Activated CD4-positive, CD25-positive, alpha-beta regulatory T cell treated with anti-CD3 and anti-CD28 coated beads, Interleukin-2, amount 50 U/mL, for 24 hours (primary cell): ENCODE results near the gene CNOT11.

Source experiments
- ATAC-seq, 2 donors: fragments of 150-1000 bp; cut with Tn5 transposase; one replicate each; pipeline ENCODE4 v1.10.0; 2021; ENCODE audit warnings: mild to moderate bottlenecking in 1 of 2, moderate library complexity in 1 of 2

The CNOT11 gene

GRCh38 chr2:101281482-101281881 is 28.8 kb downstream of the CNOT11 start:
- no peak for ATAC-seq

GRCh38 chr2:101282980-101283379 is 30.3 kb downstream of the CNOT11 start:
- no peak for ATAC-seq

GRCh38 chr2:101286684-101287083 is 34.0 kb downstream of the CNOT11 start:
- ATAC-seq: no peak

GRCh38 chr2:101287303-101287702 is 34.6 kb downstream of the CNOT11 start:
- no peak for ATAC-seq

GRCh38 chr2:101290711-101291110 is 38.0 kb downstream of the CNOT11 start:
- no peak for ATAC-seq

GRCh38 chr2:101291973-101292372 is 39.3 kb downstream of the CNOT11 start:
- no peak for ATAC-seq

- ATAC-seq: no peak
Measured at GRCh38 chr2:101293544-101293943, 40.9 kb downstream of the CNOT11 start.

- ATAC-seq: no peak
Measured at GRCh38 chr2:101294861-101295260, 42.2 kb downstream of the CNOT11 start.

GRCh38 chr2:101295895-101296294 is 43.2 kb downstream of the CNOT11 start:
- no peak for ATAC-seq

GRCh38 chr2:101296371-101296770 is 43.7 kb downstream of the CNOT11 start:
- no peak for ATAC-seq

GRCh38 chr2:101297383-101297782 is 44.7 kb downstream of the CNOT11 start:
- no peak for ATAC-seq

- peak; percentile 28 to 36 for ATAC-seq
Measured at GRCh38 chr2:101299604-101300003, 46.9 kb downstream of the CNOT11 start.

- peak in 1 of 2 donors; percentile 27 for ATAC-seq
Measured at GRCh38 chr2:101300164-101300563, 47.5 kb downstream of the CNOT11 start.

- no peak for ATAC-seq
Measured at GRCh38 chr2:101300836-101301235, 48.1 kb downstream of the CNOT11 start.

GRCh38 chr2:101302016-101302415 is 49.3 kb downstream of the CNOT11 start:
- no peak for ATAC-seq

- no peak for ATAC-seq
Measured at GRCh38 chr2:101303688-101304087, 51.0 kb downstream of the CNOT11 start.

- peak; percentile 40 to 55 for ATAC-seq
Measured at GRCh38 chr2:101305035-101305434, 52.3 kb downstream of the CNOT11 start.

GRCh38 chr2:101305492-101306078 is 52.9 kb downstream of the CNOT11 start:
- no peak for ATAC-seq

- no peak for ATAC-seq
Measured at GRCh38 chr2:101306410-101306809, 53.7 kb downstream of the CNOT11 start.

GRCh38 chr2:101307503-101307902 is 54.8 kb downstream of the CNOT11 start:
- ATAC-seq: peak; percentile 32 to 45

GRCh38 chr2:101307950-101308431 is 55.3 kb downstream of the CNOT11 start:
- ATAC-seq: no peak

- peak; percentile 33 to 42 for ATAC-seq
Measured at GRCh38 chr2:101308432-101309210, 55.9 kb downstream of the CNOT11 start, which contains the start of gene RNF149. Gene RNF149, minus strand, starts transcription at chr2:101308701. Its CDS starts 113 bp downstream, at chr2:101308588.

- ATAC-seq: no peak
Measured at GRCh38 chr2:101310090-101310833, 57.6 kb downstream of the CNOT11 start.
